HG02852 (cell line): ENCODE data around the gene FFAR4.
"Not testable (repeated sequence)": the region's sequence is repeated elsewhere in the genome, so short reads cannot be mapped to it uniquely, and the experiment has no call there.

ENCODE experiments used
- ATAC-seq: cut with Tn5 transposase; IDR thresholded peaks from one replicate; pipeline ENCODE4 v1.9.1; 2021; ENCODE audit warnings: mild to moderate bottlenecking, moderate library complexity; ENCODE audit not compliant: unreplicated experiment

The FFAR4 gene

DNA sequence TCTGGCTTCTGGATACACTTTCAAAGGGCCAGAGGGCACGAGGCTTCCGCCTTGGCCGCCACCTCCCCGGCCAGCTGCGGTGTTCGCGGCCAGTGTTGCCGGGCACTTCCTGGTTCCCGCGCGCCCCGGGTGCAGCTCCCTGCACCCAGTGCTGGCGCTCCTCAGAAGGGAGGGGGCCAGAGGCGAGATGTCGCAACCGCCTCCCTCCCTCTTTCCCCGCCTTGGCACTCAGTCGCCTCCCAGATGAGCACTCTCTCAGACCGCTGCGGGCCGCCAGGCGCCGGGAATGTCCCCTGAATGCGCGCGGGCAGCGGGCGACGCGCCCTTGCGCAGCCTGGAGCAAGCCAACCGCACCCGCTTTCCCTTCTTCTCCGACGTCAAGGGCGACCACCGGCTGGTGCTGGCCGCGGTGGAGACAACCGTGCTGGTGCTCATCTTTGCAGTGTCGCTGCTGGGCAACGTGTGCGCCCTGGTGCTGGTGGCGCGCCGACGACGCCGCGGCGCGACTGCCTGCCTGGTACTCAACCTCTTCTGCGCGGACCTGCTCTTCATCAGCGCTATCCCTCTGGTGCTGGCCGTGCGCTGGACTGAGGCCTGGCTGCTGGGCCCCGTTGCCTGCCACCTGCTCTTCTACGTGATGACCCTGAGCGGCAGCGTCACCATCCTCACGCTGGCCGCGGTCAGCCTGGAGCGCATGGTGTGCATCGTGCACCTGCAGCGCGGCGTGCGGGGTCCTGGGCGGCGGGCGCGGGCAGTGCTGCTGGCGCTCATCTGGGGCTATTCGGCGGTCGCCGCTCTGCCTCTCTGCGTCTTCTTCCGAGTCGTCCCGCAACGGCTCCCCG, at the start of gene FFAR4:
Gene FFAR4, plus strand, starts transcription at position 231 of the 842 bp plus-strand sequence. Its CDS starts 56 bp downstream, at position 287.
- no peak for ATAC-seq

DNA sequence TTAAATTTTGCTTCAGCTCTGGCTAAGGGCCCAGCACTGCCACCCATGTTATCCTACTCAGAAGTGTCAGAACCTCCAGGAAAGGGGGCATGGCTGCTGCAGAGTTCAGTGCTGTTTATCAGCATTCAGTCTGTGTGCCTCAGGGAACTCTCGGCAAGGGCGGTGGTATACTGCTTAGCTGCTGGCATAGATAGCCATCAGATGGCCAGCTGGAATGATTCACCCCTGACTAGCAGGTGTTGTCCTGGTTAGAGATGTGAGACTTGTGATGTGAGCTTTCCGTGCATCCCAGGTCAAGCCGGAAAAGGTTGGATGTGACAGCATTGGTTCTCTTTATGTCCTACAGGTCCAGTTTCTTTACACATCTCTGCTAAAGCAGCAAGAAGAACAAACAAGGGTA, 47.9 kb upstream of the FFAR4 start:
- ATAC-seq = no peak

GRCh38 chr10:93535293-93535692, 31.2 kb upstream of the FFAR4 start:
- no peak for ATAC-seq

DNA sequence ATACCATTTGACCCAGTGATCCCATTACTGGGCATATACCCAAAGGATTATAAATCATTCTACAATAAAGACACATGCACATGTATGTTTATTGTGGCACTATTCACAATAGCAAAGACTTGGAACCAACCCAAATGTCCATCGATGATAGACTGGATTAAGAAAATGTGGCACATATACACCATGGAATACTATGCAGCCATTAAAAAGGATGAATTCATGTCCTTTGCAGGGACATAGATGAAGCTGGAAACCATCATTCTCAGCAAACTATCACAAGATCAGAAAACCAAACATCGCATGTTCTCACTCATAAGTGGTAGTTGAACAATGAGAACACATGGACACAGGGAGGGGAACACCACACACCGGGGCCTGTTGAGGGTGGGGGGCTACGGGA, 25.6 kb upstream of the FFAR4 start:
- not testable (repeated sequence) for ATAC-seq

DNA sequence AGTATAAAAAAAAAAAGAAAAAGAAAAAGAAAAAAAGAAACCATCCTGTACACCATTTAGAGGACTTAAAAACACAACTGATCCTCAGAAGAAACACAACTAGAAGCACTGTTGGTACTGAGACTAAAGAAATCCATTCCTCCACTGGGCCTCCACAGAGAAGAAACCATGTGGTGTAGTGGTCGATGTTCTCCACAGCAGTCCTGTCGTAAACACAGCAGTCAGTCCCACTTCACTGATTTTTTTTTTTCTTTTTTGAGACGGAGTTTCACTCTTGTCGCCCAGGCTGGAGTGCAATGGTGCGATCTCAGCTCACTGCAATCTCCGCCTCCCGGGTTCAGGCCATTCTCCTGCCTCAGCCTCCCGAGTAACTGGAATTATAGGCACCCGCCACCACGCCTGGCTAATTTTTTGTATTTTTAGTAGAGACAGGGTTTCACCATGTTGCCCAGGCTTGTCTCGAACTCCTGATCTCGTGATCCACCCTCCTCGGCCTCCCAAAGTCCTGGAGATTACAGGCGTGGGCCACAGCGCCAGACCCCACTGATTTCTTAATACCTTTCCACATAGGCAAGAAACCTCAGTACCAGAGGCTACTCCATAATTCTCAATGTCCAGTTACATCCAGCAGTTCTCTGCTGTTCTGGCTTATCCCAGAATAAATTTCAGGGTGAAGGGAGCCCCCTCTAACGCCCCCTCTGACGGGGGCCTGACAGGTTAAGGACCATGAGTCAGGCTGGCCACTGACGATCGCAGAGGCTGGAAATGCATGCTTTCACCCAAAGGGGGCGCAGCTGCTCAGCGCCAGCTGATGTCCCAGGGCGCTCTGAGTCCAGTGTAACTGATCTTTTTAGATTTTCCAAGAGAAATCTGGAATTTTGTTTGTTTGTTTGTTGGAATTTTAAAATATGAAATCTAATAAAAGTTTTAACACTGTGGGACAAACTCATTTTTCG, 24.8 kb upstream of the FFAR4 start:
- ATAC-seq = no peak

DNA sequence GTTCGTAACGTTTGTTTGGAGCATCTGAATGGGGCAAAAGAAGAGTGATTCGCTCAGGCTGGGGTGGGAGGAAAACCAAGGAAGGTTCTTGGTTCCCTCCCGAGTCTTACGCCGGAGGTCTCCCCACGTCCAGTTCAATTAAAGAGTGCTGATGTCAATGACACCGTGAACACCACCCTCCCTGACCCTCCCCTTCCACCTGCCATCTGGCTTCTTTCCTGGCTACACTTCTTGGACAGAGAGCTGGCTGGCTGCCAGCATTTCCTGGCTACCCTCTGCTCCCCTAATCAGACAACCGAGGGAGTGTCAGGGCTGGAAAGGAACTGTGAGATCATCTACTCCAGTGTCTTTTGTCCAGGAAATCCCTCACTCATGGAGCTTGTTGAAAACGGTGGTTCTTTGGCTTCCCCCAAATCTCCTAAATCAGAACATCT, 24.1 kb upstream of the FFAR4 start:
- ATAC-seq = no peak

DNA sequence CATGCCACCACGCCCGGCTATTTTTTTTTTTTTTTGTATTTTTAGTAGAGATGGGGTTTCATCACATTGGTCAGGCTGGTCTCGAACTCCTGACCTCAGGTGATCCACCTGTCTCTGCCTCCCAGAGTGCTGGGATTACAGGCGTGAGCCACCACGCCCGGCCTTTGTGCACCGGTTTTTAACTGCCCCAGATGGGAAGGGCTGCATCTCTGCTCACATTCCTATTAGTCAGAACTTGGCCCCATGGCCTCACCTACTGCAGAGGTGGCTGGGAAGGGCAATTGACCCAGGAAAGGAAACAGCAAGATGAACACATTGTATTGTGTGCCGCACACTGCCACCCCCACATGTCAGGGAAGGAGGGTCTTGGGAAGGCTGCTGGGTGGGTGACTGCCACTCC, 19.5 kb upstream of the FFAR4 start:
- not testable (repeated sequence) for ATAC-seq

DNA sequence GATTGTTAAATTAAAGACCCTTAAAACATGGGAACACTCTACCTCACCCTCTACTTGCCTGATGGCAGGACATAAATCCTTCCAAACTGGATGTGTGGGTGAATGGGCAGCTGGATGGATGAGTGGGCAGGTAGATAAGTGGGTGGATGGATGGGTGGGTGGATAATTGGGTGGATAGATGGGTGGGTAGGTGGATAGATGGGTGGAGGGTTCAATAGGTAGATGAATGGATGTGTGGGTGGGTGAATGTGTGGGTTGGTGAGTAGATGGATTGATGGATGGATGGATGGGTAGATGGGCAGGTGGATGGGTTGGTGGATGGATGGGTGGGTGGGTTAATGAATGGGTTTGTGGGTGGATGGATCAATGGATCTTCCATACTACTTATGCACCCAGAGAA, 18.9 kb upstream of the FFAR4 start:
- ATAC-seq = no peak

- no peak for ATAC-seq
Observed at GRCh38 chr10:93548376-93549071, 17.9 kb upstream of the FFAR4 start.

DNA sequence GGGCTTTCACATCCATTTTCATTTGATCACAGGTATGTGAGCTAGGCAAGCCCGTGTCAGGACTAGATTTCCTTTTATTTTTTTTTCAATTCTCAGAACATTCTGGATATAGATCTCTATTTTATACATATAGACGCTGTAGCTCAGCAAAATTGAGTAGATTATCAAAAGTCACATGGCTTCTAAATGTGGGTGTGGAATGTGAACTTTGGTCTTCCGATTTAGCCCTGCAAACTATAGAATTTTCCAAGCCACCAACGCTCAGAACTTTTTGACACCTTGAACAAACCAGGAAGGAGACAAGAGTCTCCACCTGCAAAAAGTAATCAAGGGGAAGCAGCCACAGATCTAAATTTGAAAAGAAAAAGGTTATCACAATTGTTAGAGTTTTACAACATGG, 15.9 kb upstream of the FFAR4 start:
- no peak for ATAC-seq

GRCh38 chr10:93552780-93553179, 13.7 kb upstream of the FFAR4 start:
- no peak for ATAC-seq

GRCh38 chr10:93553482-93554315, 12.8 kb upstream of the FFAR4 start:
- ATAC-seq = no peak

GRCh38 chr10:93554316-93554663, 12.2 kb upstream of the FFAR4 start:
- no peak for ATAC-seq

DNA sequence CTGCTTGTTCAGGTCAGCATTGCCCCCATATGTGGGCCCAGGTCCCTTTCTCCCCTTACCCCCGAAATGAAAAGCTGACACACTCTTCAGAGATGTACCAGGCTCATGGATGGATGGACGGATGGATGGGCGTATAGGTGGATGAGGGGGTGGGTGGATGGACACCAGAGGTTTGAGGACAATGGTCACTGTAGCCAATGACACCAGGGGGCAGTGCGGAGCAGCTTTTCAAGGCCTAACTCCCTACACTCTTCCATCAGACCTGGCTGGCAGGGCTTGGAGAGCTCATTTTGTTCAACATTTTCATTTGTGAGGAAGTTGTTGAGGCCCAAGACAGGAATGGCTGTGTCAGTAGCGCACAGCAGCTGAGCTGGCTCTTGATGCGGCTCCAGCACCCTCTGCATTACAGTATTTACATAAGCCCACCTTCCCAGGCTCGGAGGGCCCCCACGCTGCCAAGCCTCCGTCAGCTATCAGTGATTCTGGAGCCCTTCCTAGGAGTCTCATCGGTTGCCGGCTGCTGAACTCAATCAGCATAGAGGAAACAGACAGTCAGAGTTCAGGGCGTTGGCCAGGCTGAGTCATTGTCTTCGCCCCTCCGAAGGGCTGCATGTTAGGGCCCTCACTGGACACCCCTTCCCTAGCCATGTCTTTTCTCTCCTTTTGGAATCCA, 11.6 kb upstream of the FFAR4 start:
- ATAC-seq = no peak

- ATAC-seq = no peak
Observed at GRCh38 chr10:93559490-93559889, 7.0 kb upstream of the FFAR4 start.

DNA sequence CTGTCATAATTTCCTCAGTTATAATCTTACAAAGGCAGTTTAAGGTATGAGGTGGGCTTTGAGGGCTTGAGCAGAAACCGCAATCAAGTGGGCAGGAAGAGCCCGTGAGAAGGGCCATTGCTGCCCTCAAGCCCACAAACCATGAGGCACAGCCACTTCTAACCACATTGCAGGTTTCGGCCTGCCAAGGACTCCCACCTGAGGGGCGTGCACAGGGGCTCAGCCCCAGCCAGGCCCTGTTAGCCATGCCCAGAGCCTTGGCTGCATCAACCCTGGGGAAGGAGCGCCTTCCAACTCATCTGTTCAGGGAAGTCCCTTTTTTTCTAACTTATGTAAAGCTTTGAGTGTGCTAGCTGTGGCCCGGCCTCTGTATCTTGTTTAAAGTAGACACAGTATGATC, 5.9 kb upstream of the FFAR4 start:
- no peak for ATAC-seq

- no peak for ATAC-seq
Observed at GRCh38 chr10:93565446-93565845, 1.0 kb upstream of the FFAR4 start.

DNA sequence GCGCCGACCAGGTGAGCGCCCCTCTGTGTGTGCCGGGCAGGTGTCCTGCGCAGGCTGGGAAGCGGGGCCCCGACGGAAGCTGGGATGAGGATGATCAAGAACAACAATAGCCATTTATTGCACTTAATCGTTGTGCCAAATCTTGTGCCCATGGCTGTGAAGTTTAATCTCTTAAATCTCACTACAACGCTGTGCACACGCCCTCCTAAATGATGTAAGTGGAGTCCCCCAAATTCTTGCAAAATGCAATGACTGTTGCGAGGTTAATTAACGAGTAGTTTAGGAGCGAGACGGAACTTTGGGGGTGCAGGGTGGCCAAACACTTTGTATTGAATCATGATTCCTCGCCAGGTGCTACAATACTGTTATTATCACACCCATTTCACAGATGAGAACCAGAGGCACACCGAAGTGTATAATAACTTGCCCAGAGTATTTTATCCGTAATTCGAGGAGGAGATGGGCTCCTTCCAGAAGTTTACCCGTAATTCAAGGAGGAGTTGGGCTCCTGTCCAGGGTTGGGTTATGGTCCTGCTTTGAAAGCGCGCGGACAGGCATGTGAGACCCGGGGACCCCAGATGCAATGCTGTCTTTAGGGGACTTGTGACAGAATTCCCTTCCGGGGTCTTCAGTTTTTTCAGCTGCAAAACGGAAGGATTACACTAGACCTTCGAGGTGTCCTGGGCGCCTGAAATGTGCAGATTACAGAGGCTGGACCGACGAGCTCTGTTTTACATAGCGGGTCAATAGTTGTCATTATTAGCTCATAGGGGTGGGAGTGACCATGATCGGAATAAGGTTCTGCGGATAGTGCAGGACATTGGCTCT, 1.0 kb downstream of the FFAR4 start:
- ATAC-seq = no peak

- no peak for ATAC-seq
Observed at GRCh38 chr10:93568105-93568390, 1.6 kb downstream of the FFAR4 start.
